Esophagus muscularis mucosa (tissue), 4 donors: ENCODE results near the gene ATPAF2.

Experiments
- EP300 ChIP-seq: sonication (generic); formaldehyde crosslinking; IDR thresholded peaks from one replicate; pipeline ENCODE4 v1.6.1; 2017; ENCODE audit warnings: antibody characterized with exemption
- POLR2A ChIP-seq: fragments of 450-650 bp; IDR thresholded peaks from one replicate; pipeline ENCODE4 v1.6.1; 2017; ENCODE audit warnings: antibody characterized with exemption, moderate library complexity, mild to moderate bottlenecking, low read depth
- POLR2AphosphoS5 ChIP-seq, 2 donors: sonication (generic); formaldehyde crosslinking; IDR thresholded peaks; one replicate each; pipeline ENCODE4 v1.6.1; 2017; ENCODE audit warnings: antibody characterized with exemption in 2 of 2
- TF ChIP-seq, protein P1 (sequence below), 3 experiments: fragments of 200-600 bp in 2 of 3; fragments of 450-650 bp in 1 of 3; sonication (generic) in 2 of 3; IDR thresholded peaks; one replicate each; pipeline ENCODE4 v1.5.1; 2017 to 2019; ENCODE audit warnings: antibody characterized with exemption in 3 of 3, mild to moderate bottlenecking in 2 of 3, moderate library complexity in 1 of 3

- TF ChIP-seq EP300 (no peak), POLR2AphosphoS5 (IDR thresholded peaks at IDR 0.05) (no peak), POLR2A (no peak)
- TF ChIP-seq, protein P1, sequence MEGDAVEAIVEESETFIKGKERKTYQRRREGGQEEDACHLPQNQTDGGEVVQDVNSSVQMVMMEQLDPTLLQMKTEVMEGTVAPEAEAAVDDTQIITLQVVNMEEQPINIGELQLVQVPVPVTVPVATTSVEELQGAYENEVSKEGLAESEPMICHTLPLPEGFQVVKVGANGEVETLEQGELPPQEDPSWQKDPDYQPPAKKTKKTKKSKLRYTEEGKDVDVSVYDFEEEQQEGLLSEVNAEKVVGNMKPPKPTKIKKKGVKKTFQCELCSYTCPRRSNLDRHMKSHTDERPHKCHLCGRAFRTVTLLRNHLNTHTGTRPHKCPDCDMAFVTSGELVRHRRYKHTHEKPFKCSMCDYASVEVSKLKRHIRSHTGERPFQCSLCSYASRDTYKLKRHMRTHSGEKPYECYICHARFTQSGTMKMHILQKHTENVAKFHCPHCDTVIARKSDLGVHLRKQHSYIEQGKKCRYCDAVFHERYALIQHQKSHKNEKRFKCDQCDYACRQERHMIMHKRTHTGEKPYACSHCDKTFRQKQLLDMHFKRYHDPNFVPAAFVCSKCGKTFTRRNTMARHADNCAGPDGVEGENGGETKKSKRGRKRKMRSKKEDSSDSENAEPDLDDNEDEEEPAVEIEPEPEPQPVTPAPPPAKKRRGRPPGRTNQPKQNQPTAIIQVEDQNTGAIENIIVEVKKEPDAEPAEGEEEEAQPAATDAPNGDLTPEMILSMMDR (IDR thresholded peaks at IDR 0.05): no peak
Measured at GRCh38 chr17:17985153-17985552, 53.8 kb downstream of the ATPAF2 start.
